CD4-positive, alpha-beta T cell treated with Interleukin-15 for 4 hours (primary cell): ENCODE measurements around the gene MOGAT3.
"Not testable (repeated sequence)": the region's sequence is repeated elsewhere in the genome, so short reads cannot be mapped to it uniquely, and the experiment has no call there.

Experiments
- DNase-seq: peaks from one replicate; pipeline ENCODE4 v3.0.0-alpha.2; 2020; ENCODE audit warnings: low spot score

Gene MOGAT3

DNA sequence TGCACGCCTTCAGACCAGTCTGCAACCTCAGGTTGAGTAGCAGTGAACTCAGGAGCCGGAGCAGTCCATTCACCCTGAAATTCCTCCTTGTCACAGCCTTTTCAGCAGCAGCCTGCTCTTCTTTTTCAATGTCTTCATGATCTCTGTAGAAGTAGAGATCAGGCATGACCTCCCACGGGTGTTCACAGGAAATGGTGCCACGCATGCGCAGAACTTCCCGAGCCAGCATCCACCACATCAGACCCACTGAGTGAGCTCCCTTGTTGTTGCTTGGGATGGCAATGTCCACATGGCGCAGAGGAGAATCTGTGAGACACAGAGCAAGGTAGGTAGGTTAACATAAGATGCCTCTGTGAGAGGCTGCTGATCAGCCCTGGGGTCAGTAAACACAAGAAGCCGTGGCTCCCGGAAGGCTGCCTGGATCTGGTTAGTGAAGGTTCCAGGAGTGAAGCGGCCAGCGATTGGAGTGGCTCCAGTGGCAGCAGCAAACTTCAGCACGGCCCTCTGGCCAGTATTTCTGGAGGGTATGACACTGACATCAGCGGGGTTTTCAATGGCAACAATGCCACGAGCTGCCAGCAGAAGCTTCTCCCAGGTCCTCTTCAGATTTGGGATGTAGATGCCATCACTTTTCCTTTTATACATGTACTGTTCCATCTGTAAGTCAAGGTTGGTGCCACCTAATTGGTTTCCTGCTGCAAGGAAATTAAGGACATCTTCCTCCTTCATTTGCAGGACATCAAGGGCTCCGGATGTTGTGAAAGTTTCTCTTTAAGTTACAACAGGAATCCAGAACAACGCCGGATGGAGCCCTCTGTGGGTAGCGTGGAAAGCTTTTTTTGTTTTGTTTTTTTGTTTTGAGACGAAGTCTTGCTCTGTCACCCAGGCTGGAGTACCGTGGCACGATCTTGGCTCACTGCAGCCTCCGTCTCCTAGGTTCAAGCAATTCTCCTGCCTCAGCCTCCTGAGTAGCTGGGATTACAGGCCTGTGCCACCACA lies 3.2 kb upstream of the MOGAT3 start:
- DNase-seq: peak; percentile 44

GRCh38 chr7:101202603-101202918 lies 1.7 kb upstream of the MOGAT3 start:
- no peak for DNase-seq

DNA sequence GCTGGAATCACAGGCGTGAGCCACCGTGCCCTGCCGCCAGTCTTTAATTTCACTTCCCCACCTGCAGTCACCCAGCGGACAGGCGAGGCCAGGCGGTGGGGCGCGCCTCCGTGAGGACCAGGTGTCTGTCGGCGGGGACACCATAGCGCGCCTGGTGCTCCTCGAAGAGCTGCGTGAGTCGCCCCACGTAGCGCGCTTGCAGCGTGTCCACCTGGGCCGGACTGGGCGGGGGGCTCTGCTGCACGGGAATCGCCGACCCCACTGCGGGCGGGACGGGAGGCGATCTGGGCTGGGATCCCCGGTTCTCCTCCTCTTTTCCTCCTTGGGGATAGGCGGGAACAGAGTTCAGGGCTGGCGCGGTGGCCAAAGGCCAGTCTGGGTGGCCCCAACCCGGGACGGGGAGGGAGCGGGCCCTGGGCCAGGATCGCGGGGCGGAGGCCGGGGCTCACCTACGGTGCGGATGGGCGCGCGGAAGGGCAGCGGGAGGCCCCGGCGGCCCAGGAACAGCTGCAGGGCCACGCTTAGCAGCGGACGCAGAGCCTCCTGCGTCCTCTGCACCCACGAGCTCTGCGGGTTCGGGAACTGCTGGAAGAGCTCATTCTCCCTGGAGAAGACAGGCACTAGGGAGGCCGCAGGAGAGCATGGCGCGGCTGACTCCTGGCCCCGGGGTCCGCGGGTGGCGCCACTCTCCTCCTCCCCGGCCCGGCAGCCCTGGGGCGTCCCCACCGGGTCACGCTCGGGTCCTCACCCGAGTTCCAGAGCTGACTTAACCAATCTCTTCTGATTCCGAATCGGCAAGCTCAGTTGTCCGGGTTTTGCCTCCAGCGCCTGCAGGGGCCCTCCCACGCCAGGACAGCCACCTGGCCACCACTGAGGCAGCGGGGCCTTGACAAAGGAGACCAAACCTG lies 1.1 kb upstream of the MOGAT3 start:
- no peak for DNase-seq

GRCh38 chr7:101200504-101200861 lies 353 bp downstream of the MOGAT3 start:
- no peak for DNase-seq

DNA sequence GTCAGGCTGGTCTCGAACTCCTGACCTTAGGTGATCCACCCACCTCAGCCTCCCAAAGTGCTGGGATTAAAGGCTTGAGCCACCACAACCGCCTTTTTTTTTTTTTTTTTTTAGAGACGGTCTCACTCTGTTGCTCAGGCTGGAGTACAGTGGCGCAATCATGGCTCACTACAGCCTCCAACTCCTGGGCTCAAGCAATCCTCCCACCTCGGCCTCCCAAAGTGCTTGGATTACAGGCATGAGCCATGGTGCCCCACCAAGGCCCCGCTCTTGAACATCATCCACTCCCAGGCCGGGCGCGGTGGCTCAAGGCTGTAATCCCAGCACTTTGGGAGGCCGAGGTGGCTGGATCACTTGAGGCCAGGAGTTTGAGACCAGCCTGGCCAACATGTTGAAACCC lies 1.3 kb downstream of the MOGAT3 start:
- DNase-seq: not testable (repeated sequence)

- no peak for DNase-seq
Measured at GRCh38 chr7:101198476-101198875, 2.4 kb downstream of the MOGAT3 start.

GRCh38 chr7:101197991-101198390 lies 2.8 kb downstream of the MOGAT3 start:
- no peak for DNase-seq

GRCh38 chr7:101195884-101196283 lies 5.0 kb downstream of the MOGAT3 start:
- no peak for DNase-seq

- DNase-seq: no peak
Measured at GRCh38 chr7:101189109-101189508, 11.7 kb downstream of the MOGAT3 start.

GRCh38 chr7:101186844-101187428 lies 13.9 kb downstream of the MOGAT3 start:
- no peak for DNase-seq

- no peak for DNase-seq
Measured at GRCh38 chr7:101186194-101186593, 14.6 kb downstream of the MOGAT3 start.

DNA sequence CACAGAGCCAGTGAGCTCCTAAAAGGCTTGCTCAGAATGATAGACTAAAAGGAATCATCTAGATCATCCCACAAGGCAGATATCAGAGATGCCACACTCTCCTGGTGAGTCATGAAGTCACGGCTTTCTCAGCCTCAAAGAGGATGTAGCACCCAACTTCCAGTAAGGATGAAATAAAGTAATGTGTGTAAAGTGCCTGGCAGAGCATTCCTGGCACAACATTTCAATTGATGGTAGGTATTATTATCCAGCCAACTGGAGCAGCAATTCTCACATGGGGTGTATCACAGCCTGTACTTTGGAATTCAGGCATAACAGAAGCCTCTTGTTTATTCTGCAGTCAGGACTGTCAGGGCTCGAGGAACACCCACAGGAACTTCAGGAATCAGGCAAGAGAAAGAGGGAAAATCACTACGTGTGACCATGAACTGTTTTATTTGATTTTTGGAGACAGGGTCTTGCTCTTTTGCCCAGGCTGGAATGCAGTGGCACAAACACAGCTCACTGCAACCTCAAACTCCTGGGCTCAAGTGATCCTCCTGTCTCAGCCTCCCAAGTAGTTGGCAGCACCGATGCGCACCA lies 15.5 kb downstream of the MOGAT3 start:
- no peak for DNase-seq

DNA sequence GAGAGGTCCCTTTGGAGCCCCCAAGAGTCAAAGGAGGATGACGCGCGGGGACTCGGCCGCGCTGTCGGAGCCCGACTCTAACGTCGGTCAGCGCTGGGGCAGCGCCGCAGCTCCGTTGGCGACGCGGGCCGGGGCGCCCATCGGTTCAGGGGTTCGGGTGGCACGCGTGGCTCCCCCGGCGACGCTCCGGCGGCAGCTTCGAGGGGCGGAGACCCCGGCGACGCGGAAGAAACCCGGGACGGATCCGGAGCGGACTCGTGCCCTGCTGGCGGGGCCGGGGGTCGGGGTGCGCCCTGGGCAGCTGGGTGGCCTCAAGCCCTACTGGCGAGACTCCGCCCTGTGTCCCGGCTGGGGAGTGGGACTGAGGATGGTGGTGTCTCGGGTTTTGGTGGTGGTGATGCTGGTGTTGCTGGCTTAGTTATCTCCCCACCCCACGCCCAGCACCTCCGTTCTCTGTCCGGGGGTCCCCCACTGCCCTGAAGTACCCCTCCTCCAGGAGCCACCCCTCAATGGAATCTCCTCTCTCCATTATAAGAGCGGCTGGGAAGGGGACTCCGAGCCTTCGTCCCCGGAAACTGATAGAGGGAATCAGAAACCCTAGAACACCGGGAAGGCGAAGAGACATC lies 20.6 kb downstream of the MOGAT3 start, which contains the start of gene NAT16:
NAT16 (minus strand) TSS at position 164 of the 626 bp plus-strand sequence. CDS start 5,486 bp downstream, outside the sequence.
- DNase-seq: no peak

DNA sequence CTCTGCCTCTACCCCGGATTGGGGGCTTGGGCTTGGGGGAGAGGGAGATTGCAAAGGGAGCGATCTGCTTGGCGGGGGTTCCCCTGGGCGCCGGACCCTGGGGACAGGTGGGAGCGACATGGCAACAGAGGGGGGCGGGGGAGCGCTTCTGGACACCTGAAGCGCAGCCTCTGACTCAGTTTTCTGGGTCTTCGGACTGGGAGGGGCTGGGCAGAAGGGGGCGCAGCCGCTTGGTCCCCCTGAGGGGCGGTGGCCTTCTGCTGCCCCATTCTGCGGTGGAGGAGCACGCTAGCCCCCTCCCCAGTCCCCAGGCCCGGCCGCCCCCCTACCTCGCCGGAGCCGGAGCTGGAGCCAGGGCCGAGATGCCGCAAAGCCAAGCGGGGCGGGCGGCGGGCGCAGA lies 21.1 kb downstream of the MOGAT3 start:
- no peak for DNase-seq

GRCh38 chr7:101179117-101179516 lies 21.7 kb downstream of the MOGAT3 start:
- no peak for DNase-seq

DNA sequence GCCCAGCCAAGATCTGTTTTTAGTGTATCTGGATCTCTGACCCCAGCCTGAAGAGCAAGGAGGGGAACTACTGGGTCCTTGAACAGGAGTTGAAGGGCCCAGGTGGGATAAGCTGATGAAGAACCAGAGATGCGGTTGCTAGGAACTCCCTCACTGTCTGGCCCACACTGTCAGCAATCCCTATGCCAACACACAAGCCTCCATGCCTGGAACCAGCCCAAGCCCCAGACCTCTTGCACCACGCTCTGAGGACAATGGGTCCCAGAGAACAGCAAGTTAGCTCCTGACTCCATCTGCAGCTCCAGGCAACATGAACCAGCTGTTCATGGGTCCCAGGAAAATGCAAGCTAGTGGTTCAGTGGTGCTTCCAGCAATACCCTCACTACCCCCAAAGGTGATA lies 23.2 kb downstream of the MOGAT3 start:
- DNase-seq: no peak

GRCh38 chr7:101175664-101176063 lies 25.2 kb downstream of the MOGAT3 start:
- no peak for DNase-seq

DNA sequence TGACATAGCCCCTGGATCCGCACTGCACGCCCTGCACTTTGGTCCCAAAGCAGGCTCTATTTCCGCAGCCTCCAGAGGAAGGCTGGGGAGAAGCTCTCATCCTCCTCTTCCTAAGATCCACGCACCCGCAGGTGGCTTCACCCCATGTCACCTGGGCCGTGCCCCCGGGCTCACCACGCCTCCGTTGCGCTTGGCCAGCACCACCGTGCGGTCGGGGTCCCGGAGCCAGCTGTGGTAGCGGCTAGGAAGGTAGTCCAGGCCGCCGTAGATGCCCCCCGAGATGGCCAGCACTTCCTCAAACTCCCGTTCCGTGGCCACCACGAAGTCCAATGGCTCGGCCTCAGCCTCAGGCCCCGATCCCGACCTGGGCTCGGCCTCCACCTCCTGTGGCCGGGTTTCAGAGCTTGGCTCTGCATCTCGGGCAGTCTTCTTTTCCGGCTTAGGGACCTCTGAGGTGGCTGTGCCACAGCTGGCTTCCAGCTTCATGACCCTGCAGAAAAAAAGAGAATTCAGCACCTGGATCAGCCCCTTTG lies 26.4 kb downstream of the MOGAT3 start:
- DNase-seq: no peak

GRCh38 chr7:101173752-101174244 lies 27.0 kb downstream of the MOGAT3 start:
- peak; percentile 55 for DNase-seq

- no peak for DNase-seq
Measured at GRCh38 chr7:101172854-101173751, 27.7 kb downstream of the MOGAT3 start.
